GM12874 (cell line): ENCODE data around the gene PRDM11.
A peak's percentile ranks its signal among the peaks of the same experiment; 100 is the strongest.

Experiments
- CTCF ChIP-seq: IDR thresholded peaks from 2 replicates; pipeline ENCODE4 v1.5.1; 2011; ENCODE audit warnings: low read depth, mild to moderate bottlenecking, control low read depth, low read length, moderate library complexity; ENCODE audit not compliant: insufficient read depth

The PRDM11 gene

GRCh38 chr11:45104006-45104789 is 42.2 kb upstream of the PRDM11 start:
- TF ChIP-seq CTCF: no peak

DNA sequence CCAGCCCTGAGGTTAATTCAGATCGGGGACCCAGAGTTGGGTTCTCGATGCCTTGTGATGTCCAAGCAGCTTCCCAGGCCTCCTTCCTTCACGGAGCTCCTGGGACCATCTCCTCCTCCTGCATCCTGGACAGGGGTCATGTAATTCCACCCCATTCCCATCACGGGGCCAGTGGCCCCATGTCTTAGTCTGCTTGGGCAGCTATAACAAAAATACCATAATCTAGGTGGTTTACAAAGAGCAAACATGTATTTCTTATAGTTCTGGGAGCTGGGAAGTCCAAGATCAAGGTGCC is 41.7 kb upstream of the PRDM11 start:
- no peak for TF ChIP-seq CTCF

GRCh38 chr11:45105233-45105983 is 41.0 kb upstream of the PRDM11 start:
- TF ChIP-seq CTCF: peak; percentile 91

GRCh38 chr11:45105984-45106375 is 40.5 kb upstream of the PRDM11 start:
- TF ChIP-seq CTCF: no peak

GRCh38 chr11:45106440-45106839 is 40.0 kb upstream of the PRDM11 start:
- no peak for TF ChIP-seq CTCF

- TF ChIP-seq CTCF: no peak
These were observed 39.4 kb upstream of the PRDM11 start for GRCh38 chr11:45107029-45107428.

- TF ChIP-seq CTCF: no peak
These were observed 38.1 kb upstream of the PRDM11 start for GRCh38 chr11:45108070-45109064.
